SH-SY5Y (cell line): ENCODE measurements around the gene XRRA1.

ENCODE experiments used
- GATA2 ChIP-seq: IDR thresholded peaks from 2 replicates; pipeline ENCODE4 v1.6.1; 2011; ENCODE audit warnings: mild to moderate bottlenecking, low read depth, low read length
- GATA3 ChIP-seq: IDR thresholded peaks from 2 replicates; pipeline ENCODE4 v1.6.1; 2011; ENCODE audit warnings: low read depth, mild to moderate bottlenecking, low read length, moderate library complexity

GRCh38 chr11:74806267-74806666 lies 142.6 kb downstream of the XRRA1 start:
- no peak for TF ChIP-seq GATA2
- TF ChIP-seq GATA3 = no peak
